ENCODE results near the gene MOGAT3.

MOGAT3 gene, protein sequence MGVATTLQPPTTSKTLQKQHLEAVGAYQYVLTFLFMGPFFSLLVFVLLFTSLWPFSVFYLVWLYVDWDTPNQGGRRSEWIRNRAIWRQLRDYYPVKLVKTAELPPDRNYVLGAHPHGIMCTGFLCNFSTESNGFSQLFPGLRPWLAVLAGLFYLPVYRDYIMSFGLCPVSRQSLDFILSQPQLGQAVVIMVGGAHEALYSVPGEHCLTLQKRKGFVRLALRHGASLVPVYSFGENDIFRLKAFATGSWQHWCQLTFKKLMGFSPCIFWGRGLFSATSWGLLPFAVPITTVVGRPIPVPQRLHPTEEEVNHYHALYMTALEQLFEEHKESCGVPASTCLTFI

DNA sequence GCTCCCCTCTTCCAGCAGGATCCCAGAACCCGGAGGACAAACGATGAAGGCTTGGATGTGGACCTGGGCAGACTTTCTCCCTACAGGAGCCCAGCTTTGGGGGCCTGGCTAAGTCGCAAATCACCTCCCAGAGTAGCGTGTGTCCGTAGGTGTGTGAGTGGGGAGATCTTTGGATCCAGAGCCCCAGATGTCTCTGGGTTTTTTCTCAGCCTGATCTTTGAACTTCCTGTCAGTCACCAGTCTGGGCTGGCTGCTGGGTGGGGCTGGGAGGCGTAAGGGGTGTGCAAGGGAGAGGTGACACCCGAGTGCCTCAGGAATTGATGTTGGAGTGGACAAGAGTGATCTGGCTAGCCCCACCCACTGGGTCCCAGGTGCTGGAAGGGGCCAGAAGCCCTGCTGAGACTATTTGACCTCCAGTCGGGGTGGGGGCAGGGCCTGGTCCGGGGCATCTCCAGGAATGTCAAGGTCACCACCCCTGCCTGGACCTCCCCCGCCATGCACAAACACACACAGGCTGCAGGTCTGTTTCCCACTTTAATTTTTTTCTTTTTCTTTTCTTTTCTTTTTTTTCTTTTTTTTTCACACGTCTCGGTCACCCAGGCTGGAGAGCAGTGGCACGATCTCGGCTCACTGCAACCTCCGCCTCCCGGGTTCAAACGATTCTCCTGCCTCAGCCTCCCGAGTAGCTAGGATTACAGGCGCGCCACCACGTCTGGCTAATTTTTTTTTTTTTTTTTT lies at the start of gene MOGAT3:
TSS of gene MOGAT3 (minus strand) at position 175 of the 738 bp plus-strand sequence. CDS start 182 bp downstream, outside the sequence.
- DNase-seq (ENCODE audit: low read depth) = no peak

DNA sequence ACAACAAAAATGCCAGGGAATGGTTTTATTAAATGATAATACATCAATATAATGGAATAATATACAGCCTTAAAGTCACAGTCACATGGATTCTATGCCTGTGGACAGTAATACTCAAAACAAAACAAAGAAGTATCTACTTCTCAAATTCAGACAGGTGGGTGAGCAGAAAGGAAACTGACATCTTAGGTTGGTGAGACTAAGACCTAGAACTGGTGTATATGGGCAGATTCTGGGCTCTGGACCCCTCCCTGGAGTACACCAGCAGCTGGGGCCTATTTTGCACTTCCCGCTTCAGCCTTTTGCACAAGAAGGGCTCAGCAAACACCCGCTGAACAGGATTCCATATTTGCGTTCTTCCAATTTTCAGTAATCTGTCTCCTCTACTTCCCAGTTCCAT lies 49.5 kb upstream of the MOGAT3 start:
- no peak for DNase-seq (ENCODE audit: low read depth)

DNA sequence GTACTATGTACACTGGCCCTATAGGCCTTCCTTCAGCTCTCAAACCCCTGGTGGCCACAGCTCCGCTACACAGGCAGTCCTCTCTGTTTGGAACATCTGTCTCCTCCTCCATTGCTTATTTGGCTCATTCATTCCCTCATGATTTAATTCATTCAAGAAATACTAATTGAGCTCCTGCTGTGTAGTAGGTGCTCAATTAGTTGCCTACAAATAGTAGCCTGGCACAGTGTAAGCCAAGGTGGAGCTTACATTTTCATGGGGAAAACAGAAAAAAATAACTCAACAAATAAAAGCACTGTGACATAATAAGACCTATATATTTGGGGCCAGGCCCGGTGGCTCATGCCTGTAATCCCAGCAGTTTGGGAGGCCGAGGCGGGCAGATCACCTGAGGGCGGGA lies 47.4 kb upstream of the MOGAT3 start:
- DNase-seq (ENCODE audit: low read depth) = no peak

DNA sequence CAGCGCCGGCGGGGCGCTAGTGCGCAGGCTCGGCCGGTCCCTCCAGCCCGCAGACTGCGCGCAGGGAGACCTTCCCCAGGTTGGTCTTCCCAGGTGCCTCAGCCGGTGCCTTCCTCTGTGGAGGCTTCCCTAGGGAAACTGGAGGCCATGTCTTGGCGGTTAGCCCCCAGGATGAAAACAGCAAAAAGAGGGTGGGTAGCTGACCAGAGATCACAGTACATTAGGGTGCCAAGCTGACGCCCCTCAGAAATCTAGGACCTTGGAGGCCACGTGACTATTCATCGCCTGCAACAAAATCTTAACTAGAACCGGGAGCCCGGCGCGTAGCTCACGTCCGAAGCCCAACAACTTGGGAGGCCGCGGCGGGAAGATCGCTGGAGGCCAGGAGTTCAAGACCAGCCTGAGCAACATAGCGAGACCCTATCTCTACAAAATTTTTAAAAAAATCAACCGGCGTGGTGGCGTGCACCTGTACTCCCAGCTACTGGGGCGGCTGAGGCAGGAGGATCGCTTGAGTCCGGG lies 44.4 kb upstream of the MOGAT3 start:
- no peak for DNase-seq (ENCODE audit: low read depth)

DNA sequence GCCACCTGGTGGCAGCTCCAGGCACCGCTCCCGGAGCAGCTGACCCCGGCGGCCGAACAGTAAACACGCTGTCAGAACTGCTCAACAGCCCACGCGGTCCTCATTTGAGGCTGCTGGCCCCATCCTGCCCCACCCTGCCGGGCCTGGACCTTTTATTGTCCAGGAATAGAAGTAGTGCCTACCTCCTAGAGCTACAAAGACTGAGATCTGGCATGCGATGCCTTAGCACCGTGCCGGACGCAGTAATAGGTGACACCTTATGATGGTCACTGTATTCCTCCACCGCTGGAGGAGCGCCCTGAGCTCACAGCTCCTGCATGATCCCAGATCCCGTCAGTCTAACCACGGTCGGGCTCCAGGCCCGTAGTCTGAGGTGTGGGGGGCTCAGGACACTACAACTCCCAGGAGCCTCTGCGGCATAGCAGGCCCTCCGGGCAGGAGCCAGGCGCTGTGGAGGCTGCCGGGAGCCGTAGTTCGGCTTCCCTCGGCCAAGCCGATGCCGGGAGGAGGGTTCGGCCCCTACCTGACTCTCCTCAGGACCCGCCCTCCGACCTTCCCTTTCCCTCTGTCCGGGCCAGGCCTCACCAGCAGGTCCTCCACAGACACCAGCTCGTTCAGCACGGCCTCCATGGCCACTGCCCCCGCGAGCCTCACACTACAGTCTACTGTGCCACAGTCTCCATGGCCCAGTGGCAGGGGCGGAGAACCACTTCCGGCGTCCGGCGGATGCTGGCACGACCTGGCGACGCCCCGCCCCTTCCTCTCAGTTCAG lies 43.7 kb upstream of the MOGAT3 start, which contains the start of gene FIS1:
TSS of gene FIS1 (minus strand) at position 707 of the 772 bp plus-strand sequence. CDS start at position 630, 77 bp downstream.
- peak; percentile 51 for DNase-seq (ENCODE audit: low read depth)

DNA sequence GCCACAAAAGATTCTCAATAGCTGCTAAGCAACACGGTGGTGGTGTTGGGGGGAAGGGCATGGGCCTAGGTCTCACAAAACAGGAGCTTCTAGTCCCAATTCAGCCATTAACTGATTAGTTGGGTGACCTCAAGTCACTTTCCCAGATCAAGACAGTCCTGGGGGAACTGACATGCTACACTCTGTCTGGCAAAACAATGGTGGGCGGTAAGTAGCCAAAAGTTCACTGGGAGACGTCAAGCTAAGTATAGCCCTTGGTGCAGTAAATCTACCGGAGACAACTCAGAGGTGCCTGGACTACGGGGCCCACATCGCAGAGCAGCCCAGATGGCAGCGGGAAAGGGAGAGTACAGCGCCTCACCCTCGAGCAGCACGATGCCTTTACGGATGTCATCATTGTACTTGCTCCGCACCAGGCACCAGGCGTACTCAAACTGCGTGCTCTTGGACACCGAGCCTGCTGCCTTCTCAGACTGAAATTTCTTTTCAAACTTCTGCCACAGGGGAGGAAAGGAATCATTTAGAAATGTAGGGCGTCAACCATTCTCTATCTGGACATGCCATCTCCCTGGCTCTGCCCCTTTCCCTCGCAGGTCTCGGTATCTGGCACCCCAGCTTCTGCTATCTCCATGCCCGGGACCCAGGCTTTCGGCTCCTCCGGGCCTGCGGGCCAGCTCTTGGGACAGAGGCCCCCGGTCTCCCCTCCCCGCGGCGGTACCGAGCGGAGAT lies 43.0 kb upstream of the MOGAT3 start:
- DNase-seq (ENCODE audit: low read depth) = no peak

DNA sequence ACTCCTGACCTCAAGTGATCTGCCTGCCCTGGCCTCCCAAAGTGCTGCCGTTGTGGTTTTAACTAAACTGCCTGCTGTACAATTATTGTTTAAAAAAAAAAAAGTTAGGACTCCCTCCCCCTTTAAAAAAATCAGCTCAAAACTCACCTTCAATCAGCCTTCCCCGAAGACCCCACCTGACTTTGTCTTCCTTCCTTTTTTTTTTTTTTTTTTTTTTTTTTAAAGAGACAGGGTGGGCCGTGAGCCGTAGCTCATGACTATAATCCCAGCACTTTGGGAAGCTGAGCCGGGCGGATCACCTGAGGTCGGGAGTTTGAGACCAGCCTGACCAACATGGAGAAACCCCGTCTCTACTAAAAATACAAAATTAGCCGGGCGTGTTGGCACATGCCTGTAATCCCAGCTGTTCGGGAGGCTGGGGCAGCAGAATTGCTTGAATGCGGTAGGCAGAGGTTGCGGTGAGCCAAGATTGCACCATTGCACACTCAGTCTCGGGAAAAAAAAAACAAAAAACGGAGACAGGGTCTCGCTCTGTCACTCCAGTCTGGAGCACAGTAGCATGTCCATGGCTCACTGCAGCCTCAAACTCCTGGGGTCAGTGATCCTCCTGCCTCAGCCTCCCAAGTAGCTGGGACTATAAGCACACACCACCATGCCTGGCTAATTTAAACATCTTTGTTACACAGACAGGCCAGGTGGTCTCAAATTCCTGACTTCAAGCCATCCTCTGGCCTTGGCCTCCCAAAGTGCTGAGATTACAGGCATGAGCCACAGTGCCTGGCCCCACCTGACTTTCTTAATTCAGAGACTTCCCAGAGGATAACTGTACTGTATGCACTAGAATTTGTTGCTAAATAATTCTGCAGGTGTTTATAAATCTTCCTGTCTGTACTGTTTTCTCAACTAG lies 40.9 kb upstream of the MOGAT3 start:
- DNase-seq (ENCODE audit: low read depth) = no peak

DNA sequence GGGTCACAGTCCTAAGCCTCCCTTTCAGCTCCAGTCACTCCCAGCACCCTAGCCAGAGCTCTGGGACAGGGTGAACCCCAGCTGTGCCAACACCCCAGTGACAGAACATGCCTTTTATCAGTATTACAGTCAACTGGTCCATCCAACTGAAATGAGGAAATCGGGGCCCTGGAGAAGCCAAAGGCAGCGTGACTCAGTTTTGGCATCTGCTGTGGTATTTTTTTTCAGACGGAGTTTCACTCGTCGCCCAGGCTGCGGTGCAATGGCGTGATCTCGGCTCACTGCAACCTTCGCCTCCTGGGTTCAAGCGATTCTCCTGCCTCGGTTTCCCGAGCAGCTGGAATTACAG lies 40.2 kb upstream of the MOGAT3 start:
- DNase-seq (ENCODE audit: low read depth) = no peak

DNA sequence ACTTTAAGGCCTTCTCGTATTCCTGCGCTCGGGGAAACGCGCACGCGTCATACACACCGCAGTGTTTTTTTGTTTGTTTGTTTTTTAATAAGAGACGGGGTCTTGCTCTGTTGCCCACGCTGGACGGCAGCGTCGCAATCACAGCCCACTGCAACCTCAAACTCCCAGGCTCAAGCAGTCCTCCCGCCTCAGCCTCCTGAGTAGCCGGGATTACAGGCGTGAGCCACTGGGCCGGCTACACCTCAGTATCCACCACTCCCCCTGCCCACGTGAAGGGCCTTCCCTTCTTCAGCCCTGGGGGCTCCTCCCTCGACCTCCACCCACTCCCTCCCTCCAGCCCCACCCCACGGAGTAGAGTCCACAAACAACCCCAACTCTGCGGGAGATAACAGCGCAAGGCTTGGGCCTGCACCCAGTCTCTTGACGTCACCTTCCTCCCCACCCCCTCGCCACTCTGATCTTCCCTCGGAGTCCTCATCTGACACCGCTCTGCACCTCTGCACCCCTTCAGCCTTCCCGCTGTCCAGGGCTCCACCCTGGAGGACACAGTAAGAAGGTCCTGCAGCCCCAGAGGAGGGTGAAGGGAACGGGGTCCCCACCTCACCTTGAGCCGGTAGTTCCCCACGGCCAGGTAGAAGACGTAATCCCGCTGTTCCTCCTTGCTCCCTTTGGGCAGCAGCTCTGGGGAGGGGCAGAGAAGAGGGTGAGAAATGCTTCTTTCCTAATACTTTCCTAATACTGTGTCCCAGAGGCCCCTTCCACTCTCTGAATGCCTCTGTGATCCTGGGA lies 39.6 kb upstream of the MOGAT3 start:
- no peak for DNase-seq (ENCODE audit: low read depth)

DNA sequence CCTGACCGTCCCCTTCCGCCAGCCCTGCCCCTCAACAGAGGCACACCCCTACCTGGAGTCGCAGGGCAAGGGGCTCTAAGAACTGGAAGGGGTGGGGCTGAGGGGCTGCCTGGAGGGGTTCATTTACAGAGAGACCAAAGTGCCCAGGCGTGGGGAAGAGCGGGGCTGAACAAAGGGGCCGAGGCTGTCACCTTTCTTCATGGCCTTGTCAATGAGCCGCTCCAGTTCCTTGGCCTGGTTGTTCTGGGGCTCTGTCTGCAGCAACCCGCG lies 39.0 kb upstream of the MOGAT3 start:
- DNase-seq (ENCODE audit: low read depth) = no peak

DNA sequence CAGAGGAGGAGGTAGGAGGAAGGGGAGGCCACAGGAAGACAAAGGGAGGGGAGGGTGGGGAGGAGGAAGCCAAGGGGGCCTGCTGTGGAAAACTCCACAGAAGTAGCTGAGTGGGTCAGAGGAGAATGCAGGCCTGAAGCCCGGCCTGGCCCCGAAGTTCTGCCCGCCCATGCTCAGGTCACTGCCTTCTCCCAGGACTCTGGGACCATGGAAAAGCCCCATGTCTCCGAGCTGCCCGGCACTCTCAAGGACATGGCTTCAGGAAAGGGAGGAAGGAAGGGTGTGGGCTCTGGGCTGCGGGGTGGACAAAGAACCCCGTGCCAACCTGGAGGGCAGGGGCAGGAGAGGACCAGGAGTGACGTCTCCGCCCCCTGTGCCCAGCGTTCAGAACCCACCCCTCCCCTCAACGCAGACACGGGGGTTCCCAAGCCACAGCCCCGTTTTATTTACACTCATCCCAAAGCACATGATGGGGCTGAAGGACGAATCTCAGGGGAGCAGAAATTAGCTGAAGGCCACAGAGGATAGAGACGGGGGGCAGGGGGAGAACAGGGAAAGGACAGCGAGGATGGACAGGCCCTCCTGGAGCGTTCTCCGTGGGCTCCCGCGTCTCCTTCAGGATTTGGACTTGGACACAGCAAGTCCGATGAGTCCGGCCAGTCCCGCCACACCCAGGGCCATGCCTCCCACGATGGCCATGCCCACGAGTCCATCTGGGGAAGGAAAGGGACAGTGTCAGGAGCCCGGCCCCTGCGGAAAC lies 38.5 kb upstream of the MOGAT3 start:
- no peak for DNase-seq (ENCODE audit: low read depth)

DNA sequence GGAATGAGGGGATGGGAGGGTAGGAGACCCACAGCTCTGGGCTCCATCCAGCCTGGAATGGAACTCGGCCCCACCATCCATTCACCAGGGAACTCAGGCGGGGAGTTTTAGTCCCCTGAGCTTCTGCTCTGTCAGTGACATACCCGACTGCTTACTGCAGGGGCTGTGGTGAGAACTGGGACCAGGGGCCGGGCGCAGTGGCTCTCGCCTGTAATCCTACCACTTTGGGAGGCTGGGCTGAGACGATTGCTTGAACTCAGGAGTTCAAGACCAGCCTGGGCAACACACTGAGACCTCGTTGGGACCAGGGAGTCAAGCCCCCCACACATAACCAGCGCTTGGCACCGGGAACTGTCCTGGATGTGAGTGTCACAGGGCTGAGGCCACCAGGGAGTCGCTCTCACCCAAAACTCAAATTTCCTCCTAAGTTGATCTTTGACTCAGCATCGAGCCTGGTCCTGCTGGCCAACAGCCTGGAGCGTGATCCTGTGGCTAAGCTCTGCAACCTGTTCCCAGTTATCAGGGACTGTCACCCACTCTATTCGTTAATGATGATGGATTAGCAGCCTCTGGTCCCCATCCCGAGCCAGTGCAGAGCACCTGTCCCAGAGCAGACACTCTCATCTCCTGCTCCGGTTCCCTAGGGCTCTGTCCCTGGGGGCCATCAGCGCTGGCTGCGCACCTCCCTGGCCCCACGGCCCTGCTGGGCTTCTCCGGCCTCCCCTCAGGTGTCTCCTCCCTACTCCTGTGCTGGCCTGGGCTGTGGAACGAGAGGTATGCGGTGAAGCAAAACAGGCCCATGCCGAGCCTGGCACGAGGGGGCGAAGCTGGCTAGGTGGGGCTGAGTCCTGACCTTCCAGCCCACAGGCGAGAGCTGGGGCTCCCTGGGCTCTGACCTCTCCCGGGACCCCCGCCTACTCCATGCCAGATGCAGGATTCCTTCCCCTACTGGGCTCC lies 37.7 kb upstream of the MOGAT3 start:
- DNase-seq (ENCODE audit: low read depth) = no peak

DNA sequence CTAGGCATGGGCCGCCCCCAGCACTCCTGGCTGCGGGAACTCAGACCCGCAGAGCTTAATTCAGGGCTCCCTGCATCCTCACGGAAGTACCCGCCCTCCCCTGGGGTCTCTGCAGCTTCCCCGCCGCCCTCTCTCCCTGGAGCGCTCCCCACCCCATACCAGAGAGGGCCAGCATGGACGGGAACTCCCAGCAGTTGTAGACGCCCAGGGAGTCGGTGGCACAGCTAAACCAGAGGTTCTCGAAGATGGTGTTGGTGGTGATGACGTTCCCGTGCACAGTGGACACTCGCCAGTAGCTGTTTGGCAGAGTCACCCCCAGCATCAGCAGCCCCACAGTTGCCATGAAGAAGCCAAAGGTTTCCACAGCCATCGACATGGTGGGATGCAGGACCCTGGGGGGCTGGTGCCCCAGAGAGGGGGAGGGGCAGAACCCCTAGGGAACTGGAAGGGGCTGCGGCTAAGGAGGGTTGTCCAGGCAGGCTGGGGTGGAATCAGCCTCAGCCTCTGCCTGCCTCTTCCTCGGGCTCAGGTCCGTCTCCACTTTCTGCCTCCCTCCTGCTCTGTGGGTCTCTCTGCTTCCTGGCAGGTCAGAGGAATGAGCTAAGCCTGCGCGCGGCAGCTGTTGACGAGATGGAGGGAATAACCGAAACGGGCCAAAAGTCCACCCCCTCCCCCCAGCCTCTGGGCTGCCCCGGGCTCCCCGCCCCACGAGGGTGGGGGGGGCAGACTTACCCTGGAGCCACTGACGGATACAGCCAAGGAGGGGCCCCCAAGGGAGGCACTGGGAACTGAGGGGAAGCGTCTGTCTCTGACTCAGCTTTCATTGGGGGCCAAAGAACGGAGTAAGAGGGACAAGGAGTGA lies 36.6 kb upstream of the MOGAT3 start, which contains the start of gene CLDN15:
TSS of gene CLDN15 (minus strand) at position 597 of the 862 bp plus-strand sequence. CDS start at position 376, 221 bp downstream.
- DNase-seq (ENCODE audit: low read depth) = no peak

DNA sequence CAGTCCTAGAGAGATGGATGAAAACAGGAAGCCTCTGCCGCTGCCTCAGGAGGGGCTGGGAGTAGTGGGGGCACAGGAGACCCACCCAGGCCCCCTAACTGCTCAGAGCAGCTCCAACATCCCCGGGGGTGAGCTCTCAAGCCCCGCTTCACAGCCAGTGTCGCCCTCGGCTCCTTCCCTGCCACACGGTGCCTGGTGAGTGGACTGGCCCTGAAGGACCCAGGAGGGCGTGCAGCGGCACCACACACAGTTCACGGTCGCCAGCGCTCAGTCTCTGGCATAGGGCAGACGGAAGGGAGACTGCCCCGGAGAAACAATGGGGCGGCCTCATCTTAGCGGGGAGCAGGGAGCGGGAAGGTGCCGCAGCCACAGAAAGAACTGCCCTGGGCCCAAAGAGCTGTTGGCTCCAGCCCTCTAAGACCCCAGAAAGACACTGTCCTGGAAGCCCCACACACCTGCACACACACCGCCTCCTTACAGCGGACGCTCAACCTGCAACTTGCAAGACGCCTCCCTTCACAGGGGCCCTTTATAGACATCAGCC lies 35.5 kb upstream of the MOGAT3 start:
- no peak for DNase-seq (ENCODE audit: low read depth)

DNA sequence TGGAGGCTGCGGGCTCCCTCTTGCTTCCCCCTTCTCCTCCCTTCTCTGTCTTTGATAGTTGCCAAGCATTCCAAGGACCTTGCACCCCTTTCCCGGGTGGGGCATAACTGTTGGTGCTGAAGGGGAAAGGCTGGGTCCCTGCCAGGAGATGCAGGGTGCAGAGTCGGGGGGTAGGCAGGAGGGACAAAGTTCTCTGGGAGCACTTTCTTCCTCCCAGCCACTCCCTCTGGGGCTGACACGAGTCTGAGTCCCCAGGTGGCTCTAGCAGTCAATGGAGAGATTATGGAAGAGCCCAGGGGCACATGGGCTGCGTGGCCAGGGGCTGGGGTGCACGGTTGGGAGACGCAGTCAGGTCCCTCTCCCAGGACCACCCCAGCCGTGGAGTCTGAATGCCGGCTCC lies 34.7 kb upstream of the MOGAT3 start:
- DNase-seq (ENCODE audit: low read depth) = no peak

DNA sequence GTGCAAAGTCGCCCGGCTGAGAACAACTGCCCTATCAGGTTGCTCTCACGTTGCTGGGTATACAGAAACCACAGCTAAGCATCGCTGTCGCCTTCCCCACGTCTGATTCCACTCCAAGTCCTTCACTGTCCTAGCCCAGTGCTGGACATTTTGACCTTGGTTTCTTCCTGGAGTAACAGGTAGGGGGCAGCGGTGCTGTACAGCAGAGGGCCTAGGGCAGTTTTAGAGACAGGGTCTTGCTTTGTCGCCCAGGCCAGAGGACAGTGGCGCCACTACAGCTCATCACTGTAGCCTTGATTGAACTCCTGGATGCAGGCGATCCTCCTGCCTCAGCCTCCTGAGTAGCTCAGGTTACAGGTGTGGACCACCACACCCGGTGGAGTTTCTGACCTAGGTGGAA lies 34.2 kb upstream of the MOGAT3 start:
- no peak for DNase-seq (ENCODE audit: low read depth)

DNA sequence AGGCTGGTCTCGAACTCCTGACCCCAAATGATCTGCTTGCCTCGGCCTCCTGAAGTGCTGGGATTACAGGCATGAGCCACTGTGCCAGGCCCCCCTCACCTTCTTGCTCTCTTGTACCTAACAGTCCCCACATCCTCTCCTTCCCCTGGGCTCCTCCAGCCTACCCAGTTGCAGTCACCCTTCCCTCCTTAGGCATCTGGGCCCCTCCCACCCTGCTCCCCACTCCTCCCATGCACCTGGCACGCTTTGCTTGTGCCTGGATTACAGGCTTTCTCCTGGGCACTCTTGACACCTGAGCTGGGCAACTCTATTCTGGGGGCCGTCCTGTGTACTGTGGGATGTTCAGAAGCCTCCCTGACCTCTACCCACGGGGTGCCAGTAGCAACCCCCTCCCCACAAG lies 33.8 kb upstream of the MOGAT3 start:
- no peak for DNase-seq (ENCODE audit: low read depth)
